Bronchial smooth muscle cell (primary cell): ENCODE results near the gene NBEAL1. TPM values are rescaled to one million over a fixed set of nuclear protein-coding genes. Genes with fewer than 3 reads are reported as not detected.

Experiments
- total RNA-seq: library from RNA; depleted of rRNA; stranded (reverse); fragments of >200 nt; gene quantifications from 2 replicates; pipeline ENCODE4 v1.2.1, GENCODE V29; 2014

Gene NBEAL1
- 25.9 and 28.2 TPM in 2 replicates for total RNA-seq

DNA sequence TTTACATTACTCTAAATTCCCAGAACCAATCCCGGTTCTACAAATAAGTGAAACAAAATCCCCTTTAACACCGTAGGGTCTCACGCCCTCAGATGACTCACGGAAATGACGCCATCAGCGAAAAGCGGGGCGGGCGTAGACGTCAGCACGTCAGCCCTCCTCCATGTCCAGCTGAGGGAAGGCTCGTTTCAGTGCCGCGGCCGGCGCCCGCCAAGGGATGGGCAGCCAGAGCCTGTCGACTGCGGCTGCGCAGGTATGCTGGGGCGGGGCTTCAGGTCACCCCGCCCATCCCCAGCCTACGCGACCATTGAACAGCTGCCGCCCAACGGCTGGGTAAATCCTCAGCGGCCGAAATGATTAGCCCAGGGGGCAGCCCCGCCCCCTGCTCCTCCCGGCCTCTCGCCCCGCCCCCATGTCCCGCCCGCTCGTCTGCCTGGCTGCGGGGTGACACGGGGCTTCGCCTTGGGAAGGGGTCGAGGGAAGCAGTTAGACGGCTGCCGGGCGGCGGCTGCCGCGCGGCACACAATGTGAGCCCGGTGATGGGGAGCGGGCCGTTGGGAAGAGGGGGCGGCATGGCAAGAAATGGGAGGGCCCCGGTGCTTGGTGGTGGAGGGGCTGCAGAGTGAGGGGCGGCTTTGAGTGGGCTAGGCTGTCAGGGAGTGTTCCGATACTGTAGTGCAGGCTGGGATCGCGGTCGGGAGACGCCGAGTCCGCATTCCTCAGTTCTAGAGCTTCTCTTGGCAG lies at the start of gene NBEAL1:
Gene NBEAL1, plus strand, starts transcription at position 420 of the 744 bp plus-strand sequence. CDS start 1,510 bp downstream, outside the sequence.

DNA sequence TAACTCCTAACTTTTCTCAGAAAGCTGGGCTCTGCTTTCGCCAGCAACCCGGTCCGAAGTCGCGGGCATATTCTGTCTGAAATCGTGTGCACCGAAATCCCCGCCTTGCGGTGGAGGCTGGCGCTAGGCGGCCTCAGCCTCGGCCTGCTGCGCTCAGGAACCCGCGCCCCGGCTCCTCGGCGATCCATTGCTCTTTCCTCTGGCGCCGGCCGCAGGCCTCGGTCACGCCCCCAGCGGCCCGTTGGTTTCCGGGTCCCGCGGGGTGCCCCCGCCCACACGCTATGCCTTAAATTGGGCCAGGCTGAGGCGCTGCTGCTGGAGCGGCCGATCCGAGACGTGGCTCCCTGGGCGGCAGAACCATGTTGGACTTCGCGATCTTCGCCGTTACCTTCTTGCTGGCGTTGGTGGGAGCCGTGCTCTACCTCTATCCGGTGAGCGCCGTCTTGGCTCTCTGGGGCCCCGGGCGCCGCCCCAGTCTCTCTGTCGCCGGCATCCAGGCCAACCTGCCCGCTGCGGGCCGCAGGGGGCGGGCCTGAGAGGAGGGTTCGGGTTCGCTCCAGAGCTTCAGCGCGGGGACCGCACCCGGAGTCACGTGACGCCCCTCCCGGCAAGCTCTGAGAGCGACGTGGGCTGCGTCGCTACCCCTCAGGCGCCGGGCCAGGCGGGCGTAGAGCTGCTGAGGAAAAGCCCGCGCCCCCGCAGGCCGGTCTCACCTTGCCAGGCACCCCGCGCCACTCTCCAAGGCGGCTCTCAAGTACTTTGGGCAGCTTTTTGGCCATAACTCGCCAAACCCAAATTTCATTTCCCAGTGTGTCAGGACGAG lies 224.2 kb downstream of the NBEAL1 start, which contains the start of gene CYP20A1:
Gene CYP20A1, plus strand, starts transcription at position 315 of the 823 bp plus-strand sequence. Its CDS starts 45 bp downstream, at position 360.

Other genes starting within 250 kb of the NBEAL1 start
- 2.2 and 2.6 TPM in 2 replicates for gene ICA1L, start 143.1 kb upstream of the NBEAL1 start, total RNA-seq
- 29.2 and 32.5 TPM in 2 replicates for gene WDR12, start 103.2 kb upstream of the NBEAL1 start, total RNA-seq
- 5.4 and 6.1 TPM in 2 replicates for gene CARF, start 102.6 kb upstream of the NBEAL1 start, total RNA-seq
- gene CYP20A1, start 224.1 kb downstream of the NBEAL1 start, total RNA-seq = 24.9 and 31.3 TPM in 2 replicates